Testis (tissue), 3 donors: ENCODE results near the gene ALOXE3. TPM values are rescaled to one million over a fixed set of nuclear protein-coding genes. Genes with fewer than 3 reads are reported as not detected.
A peak's percentile ranks its signal among the peaks of the same experiment; 100 is the strongest.

Experiments
- DNase-seq: peaks from one replicate; pipeline ENCODE4 v3.0.0-alpha.2; 2019
- H3K27ac ChIP-seq, 2 donors: fragments of 200-600 bp; sonication (generic); one replicate each; pipeline ENCODE4 v1.5.1; 2019
- H3K27me3 ChIP-seq: fragments of 200-600 bp; sonication (generic); one replicate; pipeline ENCODE4 v1.5.1; 2019
- H3K36me3 ChIP-seq: fragments of 200-600 bp; sonication (generic); one replicate; pipeline ENCODE4 v1.5.1; 2017; ENCODE audit warnings: low read depth; ENCODE audit errors: missing control alignments
- H3K4me1 ChIP-seq: fragments of 200-600 bp; sonication (generic); one replicate; pipeline ENCODE4 v1.5.1; 2019
- H3K4me3 ChIP-seq, 2 donors: fragments of 200-600 bp; sonication (generic); one replicate each; pipeline ENCODE4 v1.5.1; 2017 to 2019
- H3K9me3 ChIP-seq: fragments of 200-600 bp; sonication (generic); one replicate; pipeline ENCODE4 v1.5.1; 2017
- CTCF ChIP-seq, 3 experiments: fragments of 450-650 bp in 2 of 3; fragments of 200-600 bp in 1 of 3; sonication (generic) in 1 of 3; IDR thresholded peaks; one replicate each; pipeline ENCODE4 v1.5.1; 2016 to 2019; ENCODE audit warnings: antibody characterized with exemption in 3 of 3, mild to moderate bottlenecking in 2 of 3, moderate library complexity in 1 of 3
- POLR2A ChIP-seq: fragments of 450-650 bp; IDR thresholded peaks from one replicate; pipeline ENCODE4 v1.6.1; 2017; ENCODE audit warnings: antibody characterized with exemption, mild to moderate bottlenecking, moderate library complexity
- WGBS, 2 donors: methylation state at CpG; one replicate each; pipeline ENCODE4 v1.1.5; 2018; 5-methylcytosine and 5-hydroxymethylcytosine counted together
- intact Hi-C: fragments of 100-400 bp; cut with DNase I; formaldehyde crosslinking; loops from one replicate; pipeline ENCODE4 v1.15.1; 2023; ENCODE audit warnings: low total_unique reads
- polyA plus RNA-seq: library from polyadenylated mRNA; stranded (reverse); fragments of 350-450 nt; fragmentation: Illumina TruSeq; extraction: RNeasy Lipid Tissue Mini Kit (QIAGEN cat#74804); gene quantifications from one replicate; pipeline ENCODE4 v1.2.3, GENCODE V29; 2014; ENCODE audit warnings: low read depth, low replicate concordance; ENCODE audit not compliant: insufficient read depth
- total RNA-seq, 2 donors: library from RNA; depleted of rRNA; stranded (reverse); fragments of >200 nt; gene quantifications; one replicate each; pipeline ENCODE4 v1.2.3, GENCODE V29; 2016

ALOXE3 gene
- total and polyA plus RNA-seq, 3 donors from 2014 or later, result 2.2 to 4.3 (median 2.7) TPM

GRCh38 chr17:8118769-8119580 lies 661 bp upstream of the ALOXE3 start:
- Histone ChIP-seq H3K36me3 (no peaks in the 10 kb centered on the region), H3K9me3 (no peaks in the 10 kb centered on the region), H3K27ac (peak overlapping the region; percentile 69 to 81), H3K4me1 (peaks cover 35% of the 10 kb centered on the region), H3K4me3 (peak overlapping the region; percentile 55 to 62), H3K27me3 (no peaks in the 10 kb centered on the region)
- no peak for TF ChIP-seq POLR2A
- peak; percentile 77 to 81 (median 81) for TF ChIP-seq CTCF (IDR thresholded peaks at IDR 0.05)
- intact Hi-C loops, result no loop called here
- peak; percentile 91 for DNase-seq
- WGBS, 2 donors, result 0 to 1% methylated on average over 32 to 38 of the region's 38 CpGs

GRCh38 chr17:8117367-8117979 lies 841 bp downstream of the ALOXE3 start:
- Histone ChIP-seq H3K27me3 (no peaks in the 10 kb centered on the region), H3K4me1 (peaks cover 26% of the 10 kb centered on the region), H3K9me3 (no peaks in the 10 kb centered on the region), H3K27ac (no peak overlapping the region), H3K4me3 (peak overlapping the region in 1 of 2 donors; percentile 62), H3K36me3 (no peaks in the 10 kb centered on the region)
- 12% methylated on average over 7 to 18 of the region's 18 CpGs for WGBS, 2 donors
- no peak for DNase-seq
- intact Hi-C loops, result no loop called here
- no peak for TF ChIP-seq CTCF (IDR thresholded peaks at IDR 0.05)
- TF ChIP-seq POLR2A, result no peak

- H3K27ac ChIP-seq, result no peak overlapping the region
- intact Hi-C loops, result no loop called here
- H3K4me1 ChIP-seq, result peaks cover 26% of the 10 kb centered on the region
- H3K27me3 ChIP-seq, result no peaks in the 10 kb centered on the region
- no peak for TF ChIP-seq CTCF (IDR thresholded peaks at IDR 0.05)
- TF ChIP-seq POLR2A, result no peak
- no peaks in the 10 kb centered on the region for H3K36me3 ChIP-seq
- no peak overlapping the region for H3K4me3 ChIP-seq
- no peaks in the 10 kb centered on the region for H3K9me3 ChIP-seq
- DNase-seq, result no peak
- WGBS, 2 donors, result 37 to 53% methylated on average over 18 of the region's 18 CpGs
Observed at GRCh38 chr17:8116776-8117175, 1.5 kb downstream of the ALOXE3 start.

- no peaks in the 10 kb centered on the region for H3K36me3 ChIP-seq
- peaks cover 7% of the 10 kb centered on the region for H3K4me1 ChIP-seq
- H3K9me3 ChIP-seq, result no peaks in the 10 kb centered on the region
- no peaks in the 10 kb centered on the region for H3K27me3 ChIP-seq
- TF ChIP-seq POLR2A (no peak), CTCF (IDR thresholded peaks at IDR 0.05) (no peak)
- 85 to 86% methylated on average over 6 of the region's 6 CpGs for WGBS, 2 donors
- no peak for DNase-seq
- H3K4me3 ChIP-seq, result no peak overlapping the region
- no peak overlapping the region for H3K27ac ChIP-seq
- intact Hi-C loops, result no loop called here
Observed at GRCh38 chr17:8110907-8111306, 7.4 kb downstream of the ALOXE3 start.
